Activated CD4-positive, alpha-beta T cell treated with anti-CD3 and anti-CD28 coated beads for 1 hour (primary cell): ENCODE measurements around the gene ARL9.
"Not testable (repeated sequence)": the region's sequence is repeated elsewhere in the genome, so short reads cannot be mapped to it uniquely, and the experiment has no call there.

Experiments
- DNase-seq: peaks from one replicate; pipeline ENCODE4 v3.0.0-alpha.2; 2020

Gene ARL9

GRCh38 chr4:56505269-56506130 lies at the start of gene ARL9:
Gene ARL9 (plus strand): TSS chr4:56505791. CDS start chr4:56505863, 72 bp downstream.
- DNase-seq, result peak; percentile 53

- DNase-seq, result no peak
These were observed 45.5 kb upstream of the ARL9 start for GRCh38 chr4:56460085-56460484.

GRCh38 chr4:56462157-56462556 lies 43.4 kb upstream of the ARL9 start:
- DNase-seq, result no peak

- no peak for DNase-seq
These were observed 41.9 kb upstream of the ARL9 start for GRCh38 chr4:56463711-56464110.

- no peak for DNase-seq
These were observed 41.0 kb upstream of the ARL9 start for GRCh38 chr4:56464581-56464980.

- no peak for DNase-seq
These were observed 39.8 kb upstream of the ARL9 start for GRCh38 chr4:56465599-56466295.

GRCh38 chr4:56466296-56466761 lies 39.3 kb upstream of the ARL9 start:
- not testable (repeated sequence) for DNase-seq

- no peak for DNase-seq
These were observed 38.7 kb upstream of the ARL9 start for GRCh38 chr4:56466910-56467283.

- DNase-seq, result peak; percentile 82
These were observed 38.1 kb upstream of the ARL9 start, which contains the start of gene SRP72 for GRCh38 chr4:56467284-56468096. Gene SRP72 (plus strand): TSS chr4:56467617. CDS start chr4:56467636, 19 bp downstream.

GRCh38 chr4:56468097-56468422 lies 37.5 kb upstream of the ARL9 start:
- no peak for DNase-seq

- no peak for DNase-seq
These were observed 35.9 kb upstream of the ARL9 start for GRCh38 chr4:56469489-56470210.

- no peak for DNase-seq
These were observed 29.7 kb upstream of the ARL9 start for GRCh38 chr4:56475917-56476316.

- DNase-seq, result no peak
These were observed 28.3 kb upstream of the ARL9 start for GRCh38 chr4:56477192-56477702.

- no peak for DNase-seq
These were observed 24.9 kb upstream of the ARL9 start for GRCh38 chr4:56480691-56481090.

- no peak for DNase-seq
These were observed 9.3 kb upstream of the ARL9 start for GRCh38 chr4:56496241-56496640.

- no peak for DNase-seq
These were observed 5.5 kb downstream of the ARL9 start for GRCh38 chr4:56511098-56511497.

GRCh38 chr4:56512166-56512565 lies 6.6 kb downstream of the ARL9 start:
- no peak for DNase-seq

GRCh38 chr4:56513517-56513916 lies 7.9 kb downstream of the ARL9 start:
- DNase-seq, result no peak

- DNase-seq, result peak; percentile 67
These were observed 24.9 kb downstream of the ARL9 start for GRCh38 chr4:56530269-56531148.

- DNase-seq, result no peak
These were observed 25.7 kb downstream of the ARL9 start for GRCh38 chr4:56531149-56531770.

- DNase-seq, result no peak
These were observed 26.2 kb downstream of the ARL9 start for GRCh38 chr4:56531823-56532222.
